Spleen (tissue), 11 donors: Measurements from ENCODE around the gene PHACTR1. TPM values are rescaled to one million over a fixed set of nuclear protein-coding genes. Genes with fewer than 3 reads are reported as not detected.

Source experiments
- DNase-seq: peaks from one replicate; pipeline ENCODE4 v3.0.0-alpha.2; 2020
- H3K27ac ChIP-seq, 8 donors: fragments of 200-600 bp; sonication (generic) in 7 of 8; 1 replicate in 4 of 8; 2 replicates in 4 of 8; pipeline versions ENCODE4 v1.5.0 to v1.8.0; 2016 to 2021; ENCODE audit warnings: inconsistent platforms in 4 of 8, mild to moderate bottlenecking in 4 of 8, moderate library complexity in 1 of 8
- H3K27me3 ChIP-seq, 7 donors: fragments of 200-600 bp; sonication (generic) in 6 of 7; replicated peaks in 1 of 7; 1 replicate in 4 of 7; 2 replicates in 3 of 7; pipeline versions ENCODE4 v1.5.0 to v1.8.0; 2016 to 2021; ENCODE audit warnings: inconsistent platforms in 3 of 7, mild to moderate bottlenecking in 1 of 7
- H3K36me3 ChIP-seq, 6 donors: fragments of 200-600 bp; sonication (generic) in 5 of 6; 1 replicate in 4 of 6; 2 replicates in 2 of 6; pipeline versions ENCODE4 v1.5.0 to v1.8.0; 2016 to 2021; ENCODE audit warnings: inconsistent platforms in 2 of 6
- H3K4me1 ChIP-seq, 6 donors: fragments of 200-600 bp; sonication (generic) in 5 of 6; 1 replicate in 3 of 6; 2 replicates in 3 of 6; pipeline versions ENCODE4 v1.5.0 to v1.8.0; 2016 to 2021; ENCODE audit warnings: inconsistent platforms in 3 of 6
- H3K4me3 ChIP-seq, 8 donors: fragments of 200-600 bp; sonication (generic) in 7 of 8; 1 replicate in 4 of 8; 2 replicates in 4 of 8; pipeline versions ENCODE4 v1.5.0 to v1.8.0; 2016 to 2021; ENCODE audit warnings: inconsistent platforms in 4 of 8, mild to moderate bottlenecking in 4 of 8, moderate library complexity in 2 of 8
- H3K9me3 ChIP-seq, 8 donors: fragments of 200-600 bp; sonication (generic) in 7 of 8; 1 replicate in 4 of 8; 2 replicates in 4 of 8; pipeline versions ENCODE4 v1.5.0 to v1.8.0; 2016 to 2021; ENCODE audit warnings: inconsistent platforms in 4 of 8
- CTCF ChIP-seq, 11 experiments: fragments of 200-600 bp in 7 of 11; fragments of 450-650 bp in 4 of 11; sonication (generic) in 4 of 11; IDR thresholded peaks in 8 of 11; conservative IDR thresholded peaks in 3 of 11; 1 replicate in 7 of 11; 2 replicates in 4 of 11; pipeline versions ENCODE4 v1.4.0 to v1.8.0; 2016 to 2021; ENCODE audit warnings: antibody characterized with exemption in 11 of 11, inconsistent platforms in 4 of 11, mild to moderate bottlenecking in 1 of 11
- POLR2A ChIP-seq, 3 donors: fragments of 450-650 bp; IDR thresholded peaks; one replicate each; pipeline ENCODE4 v1.5.1; 2017; ENCODE audit warnings: antibody characterized with exemption in 3 of 3, mild to moderate bottlenecking in 1 of 3
- POLR2AphosphoS5 ChIP-seq, 3 donors: sonication (generic); formaldehyde crosslinking; IDR thresholded peaks; one replicate each; pipeline ENCODE4 v1.5.1; 2017; ENCODE audit warnings: antibody characterized with exemption in 3 of 3
- WGBS, 5 donors: extraction: QIAGEN DNeasy Blood & Tissue Kit in 3 of 5; methylation state at CpG; one replicate each; pipeline versions ENCODE4 v1.1.5 to v1.1.7; 2013 to 2018; 5-methylcytosine and 5-hydroxymethylcytosine counted together
- intact Hi-C: fragments of 100-400 bp; cut with DNase I; formaldehyde crosslinking; loops from one replicate; pipeline ENCODE4 v1.15.0; 2023; ENCODE audit warnings: low total_unique reads
- polyA plus RNA-seq, 3 donors: library from polyadenylated mRNA; stranded (reverse); fragments of 200-250 nt; gene quantifications; one replicate each; pipeline ENCODE4 v1.2.1, GENCODE V29; 2013
- total RNA-seq, 7 donors: library from RNA; depleted of rRNA in 3 of 7; stranded (reverse); fragments of >200 nt in 3 of 7; fragmentation: NEBNext Ultra II Directional in 4 of 7; extraction: Animal tissue kit (Norgen Biotek cat#: 25700) in 4 of 7; gene quantifications; one replicate each; pipeline versions ENCODE4 v1.1.0 to v1.2.1, GENCODE V29; 2016 to 2021
- donor health status: healthy with polysubstance abuse.
- donor health status: DM: no; HTN: no; CAD: no; lungs with moderate emphysema.
- donor health status: DM: no; HTN: no; CAD: no.
- donor health status: Bipolar disorder and iron deficiency.
- donor health status: healthy.
- donor health status: DM: no; HTN: no; CAD: no.
- donor health status: DM: yes; HTN: yes; CAD: no.

The PHACTR1 gene
- total and polyA plus RNA-seq, 10 donors: 8.5 to 45.3 (median 30.8) TPM

- Histone ChIP-seq H3K9me3 (peaks cover 0 to 16% (median 14%) of the 10 kb centered on the region in 8 donors), H3K4me3 (no peak overlapping the region), H3K36me3 (no peaks in the 10 kb centered on the region), H3K4me1 (peaks cover 0 to 7% (median 0%) of the 10 kb centered on the region in 6 donors), H3K27ac (no peak overlapping the region), H3K27me3 (peaks cover 0 to 19% (median 0%) of the 10 kb centered on the region in 7 donors)
- TF ChIP-seq POLR2AphosphoS5 (IDR thresholded peaks at IDR 0.05) (no peak), POLR2A (IDR thresholded peaks at IDR 0.05) (no peak), CTCF (IDR thresholded peaks at IDR 0.05 in 8 of 11, conservative IDR thresholded peaks at IDR 0.05 in 3 of 11) (no peak)
- intact Hi-C loops: loop anchor here (10.0 kb wide), 1 partner anchor 1241 kb away; no protein-coding TSS in a partner anchor
- WGBS, 5 donors: 77 to 95% (median 84%) methylated on average over 3 of the region's 3 CpGs
- no peak for DNase-seq
Measured at GRCh38 chr6:12895721-12896120, 179.2 kb downstream of the PHACTR1 start.

GRCh38 chr6:12896208-12896733 is 179.7 kb downstream of the PHACTR1 start:
- 68 to 85% (median 79%) methylated on average over 7 of the region's 7 CpGs for WGBS, 5 donors
- peaks cover 0 to 10% (median 10%) of the 10 kb centered on the region in 8 donors for H3K9me3 ChIP-seq
- H3K27me3 ChIP-seq: peaks cover 0 to 19% (median 0%) of the 10 kb centered on the region in 7 donors
- intact Hi-C loops: loop anchor here (10.0 kb wide), 1 partner anchor 1241 kb away; no protein-coding TSS in a partner anchor
- no peak overlapping the region for H3K4me3 ChIP-seq
- H3K4me1 ChIP-seq: peaks cover 0 to 7% (median 0%) of the 10 kb centered on the region in 6 donors
- TF ChIP-seq POLR2AphosphoS5 (IDR thresholded peaks at IDR 0.05) (no peak), CTCF (IDR thresholded peaks at IDR 0.05 in 8 of 11, conservative IDR thresholded peaks at IDR 0.05 in 3 of 11) (no peak), POLR2A (IDR thresholded peaks at IDR 0.05) (no peak)
- no peaks in the 10 kb centered on the region for H3K36me3 ChIP-seq
- no peak for DNase-seq
- H3K27ac ChIP-seq: no peak overlapping the region

- TF ChIP-seq POLR2AphosphoS5 (IDR thresholded peaks at IDR 0.05): no peak
- no peak for TF ChIP-seq CTCF (IDR thresholded peaks at IDR 0.05 in 8 of 11, conservative IDR thresholded peaks at IDR 0.05 in 3 of 11)
- no peak for TF ChIP-seq POLR2A (IDR thresholded peaks at IDR 0.05)
- DNase-seq: no peak
- Histone ChIP-seq H3K9me3 (no peaks in the 10 kb centered on the region), H3K27me3 (peaks cover 0 to 20% (median 0%) of the 10 kb centered on the region in 7 donors), H3K27ac (no peak overlapping the region), H3K4me1 (peaks cover 0 to 5% (median 0%) of the 10 kb centered on the region in 6 donors), H3K4me3 (no peak overlapping the region), H3K36me3 (no peaks in the 10 kb centered on the region)
- 77 to 92% (median 86%) methylated on average over 10 of the region's 10 CpGs for WGBS, 5 donors
- intact Hi-C loops: loop anchor here (10.0 kb wide), 1 partner anchor 1244 kb away; no protein-coding TSS in a partner anchor
Measured at GRCh38 chr6:12898603-12899002, 182.0 kb downstream of the PHACTR1 start.

- Histone ChIP-seq H3K4me3 (no peak overlapping the region), H3K4me1 (no peaks in the 10 kb centered on the region), H3K27me3 (peaks cover 0 to 20% (median 0%) of the 10 kb centered on the region in 7 donors), H3K27ac (no peak overlapping the region), H3K9me3 (no peaks in the 10 kb centered on the region), H3K36me3 (no peaks in the 10 kb centered on the region)
- DNase-seq: no peak
- intact Hi-C loops: loop anchor here (10.0 kb wide), 1 partner anchor 1244 kb away; no protein-coding TSS in a partner anchor
- 73 to 88% (median 83%) methylated on average over 4 of the region's 4 CpGs for WGBS, 5 donors
- TF ChIP-seq CTCF (IDR thresholded peaks at IDR 0.05 in 8 of 11, conservative IDR thresholded peaks at IDR 0.05 in 3 of 11): no peak
- no peak for TF ChIP-seq POLR2A (IDR thresholded peaks at IDR 0.05)
- TF ChIP-seq POLR2AphosphoS5 (IDR thresholded peaks at IDR 0.05): no peak
Measured at GRCh38 chr6:12899046-12899833, 182.7 kb downstream of the PHACTR1 start.
